COLO668 (cell line): ENCODE data around the gene MEX3A.
"Not testable (repeated sequence)": the region's sequence is repeated elsewhere in the genome, so short reads cannot be mapped to it uniquely, and the experiment has no call there.

Experiments
- DNase-seq: peaks from one replicate; lab custom pipeline; 2025; ENCODE audit not compliant: unreplicated experiment; lab: John Stamatoyannopoulos, UW

The MEX3A gene

DNA sequence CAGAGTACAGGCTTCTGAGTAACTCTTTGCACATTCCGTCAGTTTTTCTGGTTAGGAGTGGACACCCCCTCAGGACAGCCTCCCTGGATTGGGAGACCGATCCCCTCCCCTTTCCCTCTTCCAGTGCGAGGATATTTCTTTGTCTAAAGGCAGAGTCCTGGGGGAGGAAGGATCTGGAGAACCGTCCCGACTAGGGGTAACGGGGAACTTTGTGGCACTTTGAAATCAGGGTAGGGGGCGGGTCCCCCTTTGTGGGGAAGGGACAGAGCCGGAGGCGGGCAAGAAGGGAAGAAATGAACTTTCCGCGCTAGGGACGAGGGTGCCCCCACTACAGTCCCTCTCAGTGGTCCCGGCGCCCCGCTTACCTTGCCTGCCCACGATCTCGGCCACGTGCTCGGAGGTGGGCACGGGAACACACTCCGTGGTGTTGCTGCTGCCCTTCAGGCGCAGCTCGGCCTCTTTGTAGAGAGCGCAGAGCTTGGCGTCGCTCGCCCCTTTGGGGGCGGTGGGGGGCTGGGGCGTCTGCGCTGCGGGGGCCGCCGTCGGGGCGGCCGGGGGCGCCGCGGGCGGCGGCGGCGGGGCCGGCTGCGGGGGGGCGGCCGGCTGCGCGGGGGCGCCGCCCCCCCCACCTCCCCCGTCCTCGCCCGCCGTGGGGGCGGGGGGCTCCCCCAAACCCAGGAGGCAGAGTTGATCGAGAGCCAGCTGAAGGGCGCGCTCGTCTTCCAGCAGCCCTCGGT lies 917 bp downstream of the MEX3A start:
- DNase-seq = no peak

DNA sequence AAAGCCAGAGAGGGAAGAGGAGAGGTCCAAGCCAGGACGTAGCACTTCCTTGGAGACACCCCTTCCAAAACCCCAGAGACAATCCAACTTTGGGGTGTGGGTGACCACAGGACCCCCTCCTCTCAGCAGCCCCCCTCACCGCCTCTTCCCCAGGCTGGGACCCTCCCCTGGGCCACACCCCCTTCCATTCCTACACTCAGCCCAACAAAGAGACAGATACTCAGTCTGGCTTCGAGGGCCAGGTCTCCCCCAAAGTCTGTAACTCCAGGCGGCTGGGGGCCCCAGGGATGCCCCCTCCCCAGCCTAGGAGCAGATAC lies 1.4 kb downstream of the MEX3A start:
- no peak for DNase-seq

- DNase-seq = no peak
These were observed 1.9 kb downstream of the MEX3A start for GRCh38 chr1:156080241-156080862.

DNA sequence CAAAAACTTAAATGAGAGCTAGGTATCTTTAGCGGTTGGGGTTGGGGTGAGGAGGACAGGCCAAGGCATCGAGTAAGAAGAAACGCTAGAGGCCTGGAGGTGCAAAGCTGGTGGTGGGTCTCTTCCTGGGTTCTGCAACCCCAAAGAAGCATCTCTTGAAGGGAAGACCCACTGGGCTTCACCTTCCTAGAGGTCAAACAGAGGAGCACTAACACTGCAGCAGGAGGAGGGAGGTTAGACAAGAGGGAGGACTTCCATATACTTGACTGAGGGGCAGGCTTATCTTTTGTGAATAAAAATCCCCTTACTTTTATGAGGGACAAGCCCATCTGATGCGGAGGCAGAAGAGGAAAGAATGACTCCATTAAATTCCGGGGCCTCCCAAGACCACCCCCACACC lies 2.5 kb downstream of the MEX3A start:
- no peak for DNase-seq

GRCh38 chr1:156078728-156079127 lies 3.5 kb downstream of the MEX3A start:
- no peak for DNase-seq

GRCh38 chr1:156077430-156077760 lies 4.9 kb downstream of the MEX3A start:
- no peak for DNase-seq

GRCh38 chr1:156076609-156077429 lies 5.4 kb downstream of the MEX3A start:
- DNase-seq = no peak

DNA sequence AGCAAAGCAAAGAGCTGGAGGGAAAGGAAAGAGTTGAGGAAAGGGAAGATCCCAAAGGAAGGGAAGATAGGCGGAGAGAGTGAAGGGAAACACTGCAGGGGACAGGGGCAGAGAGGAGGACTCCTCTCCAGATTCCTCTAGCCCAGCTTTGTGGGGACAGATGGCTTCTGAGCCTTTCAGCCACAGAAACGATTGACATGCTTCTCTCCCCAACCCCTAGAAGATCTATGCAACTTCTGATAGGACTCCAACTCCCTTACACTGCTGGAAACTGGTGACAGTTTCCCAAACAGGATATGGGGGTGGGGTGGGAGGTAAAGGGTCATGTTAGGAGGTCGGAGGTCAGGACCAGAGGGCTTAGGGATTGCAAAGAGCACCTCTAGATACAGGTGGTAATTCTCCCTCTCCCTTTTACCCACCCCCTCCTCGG lies 6.5 kb downstream of the MEX3A start:
- no peak for DNase-seq

DNA sequence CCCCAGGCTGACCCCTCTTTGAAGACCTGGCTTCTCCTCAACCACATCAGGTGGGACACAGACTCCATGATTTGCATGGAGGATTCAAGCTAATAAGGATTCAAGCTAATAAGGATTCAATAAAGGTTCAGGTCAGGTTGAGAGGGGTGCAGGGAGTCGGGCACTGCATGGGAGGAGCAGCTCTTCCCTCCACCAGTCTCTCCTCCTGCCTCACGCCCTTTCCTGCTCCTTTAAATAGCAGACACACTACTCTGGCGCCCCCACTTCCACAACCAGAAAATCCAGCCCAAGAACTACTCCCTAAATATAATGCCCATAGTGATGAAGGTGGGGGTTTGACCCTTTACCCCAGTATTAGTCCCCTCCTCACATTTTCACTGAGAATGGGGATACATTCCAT lies 7.1 kb downstream of the MEX3A start:
- no peak for DNase-seq

- no peak for DNase-seq
These were observed 7.6 kb downstream of the MEX3A start for GRCh38 chr1:156074661-156075060.

- DNase-seq = no peak
These were observed 8.5 kb downstream of the MEX3A start for GRCh38 chr1:156073740-156074139.

DNA sequence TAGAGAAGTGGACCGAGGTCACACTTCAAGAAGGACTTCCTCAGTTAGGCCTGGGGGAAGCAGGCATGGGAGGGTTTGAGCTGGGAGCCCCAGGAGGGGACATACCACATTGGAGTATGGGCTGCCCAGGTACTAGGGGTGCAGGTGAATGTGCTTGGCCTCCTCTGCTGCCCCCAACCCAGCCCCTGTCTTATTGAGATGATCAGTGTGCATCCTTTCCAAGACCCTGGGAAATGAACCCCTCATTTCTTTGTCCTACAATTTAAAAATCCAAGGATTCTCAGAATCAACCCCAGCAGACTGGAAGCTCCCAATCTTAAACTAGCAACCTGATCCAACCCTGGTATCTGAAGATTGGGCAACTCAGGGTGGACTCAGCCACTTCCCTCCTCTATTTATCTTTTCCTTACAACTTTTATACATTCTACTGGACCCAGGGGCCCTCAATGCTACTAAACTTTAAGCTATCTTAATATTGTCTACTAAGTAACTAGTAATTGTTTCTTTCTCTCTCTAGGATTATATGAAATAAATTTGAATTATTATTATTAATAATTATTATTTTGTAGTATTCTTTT lies 9.1 kb downstream of the MEX3A start:
- DNase-seq = no peak

DNA sequence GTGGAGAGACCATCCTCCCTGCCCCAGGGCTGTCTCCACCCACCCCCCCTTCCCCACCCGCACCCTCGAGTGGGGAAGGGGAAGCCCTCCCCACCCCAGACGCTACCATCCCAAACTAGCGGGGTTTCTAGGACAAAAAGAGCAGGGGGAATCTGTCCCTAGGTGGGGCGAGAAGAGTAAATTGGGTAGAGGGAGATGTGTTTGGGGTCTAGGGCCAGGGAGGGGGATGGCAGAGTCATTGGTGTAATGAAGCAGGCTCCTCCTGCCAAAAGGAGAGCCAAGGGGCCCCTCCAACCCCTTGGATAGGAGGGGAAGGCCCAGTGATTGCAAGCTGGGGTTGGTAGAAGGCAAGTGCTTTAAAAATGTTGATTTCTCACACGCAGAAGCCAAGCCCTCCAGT lies 10.0 kb downstream of the MEX3A start:
- no peak for DNase-seq

- not testable (repeated sequence) for DNase-seq
These were observed 10.9 kb downstream of the MEX3A start for GRCh38 chr1:156071332-156071816.

DNA sequence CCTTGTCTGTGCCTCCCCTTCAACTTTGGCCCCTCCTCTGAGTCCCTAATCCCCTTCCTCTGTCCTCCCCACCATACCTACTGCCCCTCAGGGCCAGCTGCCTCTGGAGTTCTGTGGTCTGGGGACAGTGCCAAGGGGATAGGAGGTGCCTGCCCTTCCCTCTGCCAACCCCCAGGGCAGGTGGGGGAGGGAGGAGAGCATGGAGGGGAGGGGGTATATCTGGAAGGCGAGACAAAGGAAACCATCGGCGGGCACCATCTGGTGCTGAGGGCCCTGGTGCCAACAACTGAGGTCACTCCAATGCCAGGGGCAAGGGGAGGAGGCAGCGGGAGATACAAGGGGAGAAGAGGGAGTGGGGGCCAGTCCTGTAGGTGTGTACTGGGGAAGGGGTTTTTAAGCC lies 11.7 kb downstream of the MEX3A start:
- no peak for DNase-seq

GRCh38 chr1:156069490-156070455 lies 12.5 kb downstream of the MEX3A start:
- no peak for DNase-seq

GRCh38 chr1:156067262-156067661 lies 15.0 kb downstream of the MEX3A start:
- no peak for DNase-seq

GRCh38 chr1:156065871-156066270 lies 16.4 kb downstream of the MEX3A start:
- no peak for DNase-seq

DNA sequence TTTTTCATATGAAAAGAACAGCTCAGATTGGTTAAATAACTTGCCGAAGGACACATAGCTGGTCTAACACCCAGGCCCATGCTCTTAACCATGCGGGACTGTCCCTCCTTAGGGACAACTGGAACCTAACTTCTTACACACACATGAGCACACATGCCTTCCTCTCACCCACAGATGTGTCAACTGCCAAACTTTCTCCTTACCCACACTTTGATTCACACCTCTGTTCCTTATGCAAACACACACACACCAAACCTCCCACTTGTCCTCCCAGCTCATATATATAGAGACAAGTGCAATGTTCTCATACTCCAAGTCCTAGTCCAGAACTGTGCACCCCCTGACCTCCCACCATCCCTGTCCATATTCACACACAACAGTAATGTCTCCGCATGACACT lies 17.1 kb downstream of the MEX3A start:
- no peak for DNase-seq

GRCh38 chr1:156064615-156065014 lies 17.6 kb downstream of the MEX3A start:
- no peak for DNase-seq

GRCh38 chr1:156063997-156064285 lies 18.3 kb downstream of the MEX3A start:
- DNase-seq = no peak
